CD4-positive, alpha-beta T cell (primary cell): ENCODE data around the gene ALAD. TPM values are rescaled to one million over a fixed set of nuclear protein-coding genes. Genes with fewer than 3 reads are reported as not detected.
A peak's percentile ranks its signal among the peaks of the same experiment; 100 is the strongest.

Source experiments
- ATAC-seq: fragments of 200-7000 bp; cut with Tn5 transposase; one replicate; pipeline ENCODE4 v1.10.0; 2022; ENCODE audit warnings: mild to moderate bottlenecking; ENCODE audit not compliant: poor library complexity
- CTCF ChIA-PET: fragments of 350-600 bp; sonication (Branson Sonifier 250); formaldehyde crosslinking; loops from one replicate; lab custom pipeline; 2021; ENCODE audit warnings: antibody characterized with exemption, inconsistent platforms; lab: Charles Lee
- POLR2A ChIA-PET: fragments of 350-600 bp; sonication (Branson Sonifier 250); formaldehyde crosslinking; loops from one replicate; lab custom pipeline; 2021; ENCODE audit warnings: antibody characterized with exemption, inconsistent platforms; lab: Charles Lee
- DNase-seq, 14 experiments: peaks; one replicate each; pipeline ENCODE4 v3.0.0-alpha.2; 2013 to 2020; ENCODE audit warnings: mixed read lengths in 2 of 14
- H3K27ac ChIP-seq, 2 donors: one replicate each; pipeline versions ENCODE4 v1.5.1 to v1.7.0; 2013; ENCODE audit warnings: low read length in 2 of 2, low read depth in 1 of 2, mild to moderate bottlenecking in 1 of 2
- H3K27me3 ChIP-seq, 2 experiments: 1 replicate in 1 of 2; 2 replicates in 1 of 2; pipeline versions ENCODE4 v1.6.1 to v1.7.0; 2013; ENCODE audit warnings: low read length in 2 of 2, control low read depth in 1 of 2, mild to moderate bottlenecking in 1 of 2, moderate library complexity in 1 of 2; ENCODE audit not compliant: insufficient read depth in 2 of 2, control insufficient read depth in 1 of 2
- H3K36me3 ChIP-seq: one replicate; pipeline ENCODE4 v1.6.1; 2013; ENCODE audit warnings: low read length, control low read depth; ENCODE audit not compliant: insufficient read depth
- H3K4me1 ChIP-seq: one replicate; pipeline ENCODE4 v1.6.1; 2013; ENCODE audit warnings: low read length, control low read depth; ENCODE audit not compliant: insufficient read depth
- H3K4me3 ChIP-seq: one replicate; pipeline ENCODE4 v1.5.1; 2013; ENCODE audit warnings: mild to moderate bottlenecking, low read length, moderate library complexity
- H3K9me3 ChIP-seq, 2 experiments: 1 replicate in 1 of 2; 2 replicates in 1 of 2; pipeline versions ENCODE4 v1.6.1 to v1.7.0; 2013; ENCODE audit warnings: low read length in 2 of 2, mild to moderate bottlenecking in 2 of 2, control low read depth in 1 of 2, moderate library complexity in 1 of 2; ENCODE audit not compliant: control insufficient read depth in 1 of 2, insufficient read depth in 1 of 2
- H3K27ac Mint-ChIP-seq: one replicate; pipeline ENCODE4 v1.8.0; 2020; ENCODE audit warnings: mixed read lengths
- H3K27me3 Mint-ChIP-seq: one replicate; pipeline ENCODE4 v1.8.0; 2021; ENCODE audit warnings: mixed read lengths
- H3K36me3 Mint-ChIP-seq: one replicate; pipeline ENCODE4 v1.8.0; 2021; ENCODE audit warnings: low read depth, mixed read lengths
- H3K4me1 Mint-ChIP-seq: one replicate; pipeline ENCODE4 v1.8.0; 2021; ENCODE audit warnings: low read depth, mixed read lengths
- H3K4me3 Mint-ChIP-seq: one replicate; pipeline ENCODE4 v1.8.0; 2020; ENCODE audit warnings: mild to moderate bottlenecking, mixed read lengths
- H3K9me3 Mint-ChIP-seq: one replicate; pipeline ENCODE4 v1.8.0; 2020; ENCODE audit warnings: mixed read lengths
- intact Hi-C, 2 experiments: fragments of 100-400 bp; cut with DNase I in 1 of 2; cut with micrococcal nuclease in 1 of 2; formaldehyde crosslinking; loops; one replicate each; pipeline versions ENCODE4 v1.15.1 to v1.9.0; 2023 to 2025; cut with DNase I, micrococcal nuclease
- total RNA-seq, 174 experiments: library from RNA in 2 of 174; stranded (reverse) in 2 of 174; gene quantifications; one replicate each; pipeline ENCODE4 v1.2.3 and lab custom pipeline; 2021 to 2026
- TF ChIP-seq, protein P1 (sequence below): fragments of 200-600 bp; IDR thresholded peaks from one replicate; pipeline ENCODE4 v1.8.0; 2022; ENCODE audit warnings: antibody characterized with exemption, mild to moderate bottlenecking

ALAD gene
- total RNA-seq, 2 experiments from 2014 or later, result 14.5 to 15.0 TPM

DNA sequence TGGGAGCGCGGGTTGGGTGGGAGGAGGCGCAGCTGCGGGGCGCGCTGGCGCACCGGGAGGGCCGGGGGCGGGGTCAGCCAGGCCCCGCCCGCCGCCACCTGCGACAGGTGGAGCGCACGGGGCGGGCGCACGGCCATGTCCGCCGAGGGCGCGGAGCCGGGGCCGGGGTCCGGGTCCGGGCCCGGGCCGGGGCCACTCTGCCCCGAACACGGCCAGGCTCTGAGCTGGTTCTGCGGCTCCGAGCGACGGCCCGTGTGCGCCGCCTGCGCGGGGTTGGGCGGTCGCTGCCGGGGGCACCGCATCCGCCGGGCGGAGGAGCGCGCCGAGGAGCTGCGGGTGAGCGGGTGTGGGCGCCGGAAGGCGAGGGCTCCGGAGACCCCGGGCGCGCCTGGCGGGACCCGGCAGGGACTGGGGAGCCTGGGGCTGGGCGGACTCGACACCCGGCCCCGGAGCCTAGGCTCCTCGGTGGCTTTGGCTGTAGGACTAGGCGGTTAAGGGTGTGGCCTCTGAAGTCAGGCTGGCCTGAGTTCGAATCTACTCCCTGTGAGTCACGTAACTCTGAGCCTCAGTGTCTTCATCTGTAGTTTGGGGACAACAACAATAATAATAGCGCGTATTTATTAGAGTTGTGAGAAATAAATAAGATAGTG, 51.5 kb downstream of the ALAD start, which contains the start of gene BSPRY:
Gene BSPRY, plus strand, starts transcription at position 97 of the 650 bp plus-strand sequence. Its CDS starts 39 bp downstream, at position 136.
- H3K27ac ChIP-seq, result no peak within 1 kb of the TSS
- peaks cover 13% of the 10 kb centered on the region for H3K4me1 Mint-ChIP-seq
- POLR2A ChIA-PET, result interaction anchor here (1.3 to 1.6 kb wide), 2 partner anchors 10 to 27 kb away, joined by 4 to 7 read pairs; partner anchors contain the start of genes HDHD3 and WDR31
- DNase-seq, result peak in 7 of 14 experiments; percentile 11 to 55 (median 34)
- peaks cover 53% of the 10 kb centered on the region for H3K27me3 Mint-ChIP-seq
- peaks cover 8 to 15% of the 10 kb centered on the region in 2 experiments for H3K27me3 ChIP-seq
- no peaks in the 10 kb centered on the region for H3K9me3 Mint-ChIP-seq
- no peak within 1 kb of the TSS for H3K27ac Mint-ChIP-seq
- peak within 1 kb of the TSS; percentile 81 for H3K4me3 Mint-ChIP-seq
- peak within 1 kb of the TSS; percentile 47 for H3K4me3 ChIP-seq
- H3K36me3 ChIP-seq, result no peaks in the 10 kb centered on the region
- intact Hi-C loops, result loop anchor here in 1 of 2 experiments (1.0 to 10.0 kb wide), 2 partner anchors 40 to 55 kb away; partner anchors contain the start of gene ALAD
- ATAC-seq, result peak; percentile 81
- CTCF ChIA-PET, result interaction anchor here (2.1 kb wide), 1 partner anchor 10 kb away, joined by 6 read pairs; the partner anchor contains the start of gene WDR31
- peaks cover 20% of the 10 kb centered on the region for H3K4me1 ChIP-seq
- H3K36me3 Mint-ChIP-seq, result no peaks in the 10 kb centered on the region
- no peaks in the 10 kb centered on the region for H3K9me3 ChIP-seq
- TF ChIP-seq, protein P1, sequence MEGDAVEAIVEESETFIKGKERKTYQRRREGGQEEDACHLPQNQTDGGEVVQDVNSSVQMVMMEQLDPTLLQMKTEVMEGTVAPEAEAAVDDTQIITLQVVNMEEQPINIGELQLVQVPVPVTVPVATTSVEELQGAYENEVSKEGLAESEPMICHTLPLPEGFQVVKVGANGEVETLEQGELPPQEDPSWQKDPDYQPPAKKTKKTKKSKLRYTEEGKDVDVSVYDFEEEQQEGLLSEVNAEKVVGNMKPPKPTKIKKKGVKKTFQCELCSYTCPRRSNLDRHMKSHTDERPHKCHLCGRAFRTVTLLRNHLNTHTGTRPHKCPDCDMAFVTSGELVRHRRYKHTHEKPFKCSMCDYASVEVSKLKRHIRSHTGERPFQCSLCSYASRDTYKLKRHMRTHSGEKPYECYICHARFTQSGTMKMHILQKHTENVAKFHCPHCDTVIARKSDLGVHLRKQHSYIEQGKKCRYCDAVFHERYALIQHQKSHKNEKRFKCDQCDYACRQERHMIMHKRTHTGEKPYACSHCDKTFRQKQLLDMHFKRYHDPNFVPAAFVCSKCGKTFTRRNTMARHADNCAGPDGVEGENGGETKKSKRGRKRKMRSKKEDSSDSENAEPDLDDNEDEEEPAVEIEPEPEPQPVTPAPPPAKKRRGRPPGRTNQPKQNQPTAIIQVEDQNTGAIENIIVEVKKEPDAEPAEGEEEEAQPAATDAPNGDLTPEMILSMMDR, result no peak

DNA sequence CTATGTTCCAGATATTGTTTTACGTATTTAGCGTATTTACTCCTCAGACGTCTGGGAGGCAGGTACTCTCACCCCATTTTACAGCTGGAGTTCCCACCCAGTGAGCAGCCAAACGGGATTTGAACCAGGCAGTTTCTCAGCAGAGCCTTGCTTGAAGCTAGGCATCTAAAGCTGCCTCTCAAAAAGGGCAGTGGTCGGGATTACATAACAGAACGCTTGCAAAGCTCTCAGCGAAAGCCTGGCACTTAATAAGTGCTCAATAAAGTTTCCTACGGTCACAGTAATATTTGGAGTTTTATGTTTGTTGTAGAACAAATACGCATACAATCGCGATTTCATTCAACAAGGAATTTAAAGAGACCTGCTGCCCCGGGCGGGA, 52.0 kb downstream of the ALAD start:
- TF ChIP-seq, protein P1, result no peak
- Histone ChIP-seq H3K9me3 (no peaks in the 10 kb centered on the region), H3K27ac (no peak overlapping the region), H3K27me3 (peaks cover 8 to 15% of the 10 kb centered on the region in 2 experiments), H3K4me3 (no peak overlapping the region), H3K36me3 (no peaks in the 10 kb centered on the region), H3K4me1 (peaks cover 20% of the 10 kb centered on the region)
- Mint-ChIP-seq H3K27ac (no peak overlapping the region), H3K4me1 (peaks cover 13% of the 10 kb centered on the region), H3K27me3 (peaks cover 51% of the 10 kb centered on the region), H3K4me3 (peak overlapping the region; percentile 81), H3K9me3 (no peaks in the 10 kb centered on the region), H3K36me3 (no peaks in the 10 kb centered on the region)
- DNase-seq, result no peak
- ChIA-PET CTCF (interaction anchor here (1.7 kb wide), 1 partner anchor 52 kb away, joined by 3 read pairs; the partner anchor contains the start of gene ALAD), POLR2A (interaction anchor here (1.6 kb wide), 1 partner anchor 9 kb away, joined by 7 read pairs; the partner anchor contains the start of gene WDR31)
- intact Hi-C loops, result loop anchor here in 1 of 2 experiments (1.0 to 10.0 kb wide), 2 partner anchors 40 to 56 kb away; partner anchors contain the start of gene ALAD
- no peak for ATAC-seq

DNA sequence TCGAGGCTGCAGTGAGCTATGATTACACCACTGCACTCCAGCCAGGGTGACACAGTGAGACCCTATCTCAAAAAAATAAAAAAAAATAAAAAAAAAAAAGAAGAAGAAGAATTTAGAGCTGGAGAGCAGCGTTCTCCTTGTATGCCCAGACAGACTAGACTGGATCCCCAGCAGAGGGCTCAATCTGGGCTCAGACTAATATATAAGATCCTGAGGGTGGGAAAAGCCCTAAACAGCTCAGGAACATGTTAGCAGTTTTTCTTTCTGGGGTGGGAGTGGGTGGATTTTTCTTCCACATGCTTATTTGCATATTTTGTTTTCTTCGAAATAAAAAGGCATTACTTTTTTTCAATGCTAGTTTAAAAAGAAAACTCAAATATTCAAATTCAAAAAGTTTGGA, 52.6 kb downstream of the ALAD start:
- ATAC-seq (no peak), DNase-seq (no peak)
- Mint-ChIP-seq H3K4me3 (peak overlapping the region; percentile 56), H3K27me3 (peaks cover 47% of the 10 kb centered on the region), H3K36me3 (no peaks in the 10 kb centered on the region), H3K27ac (no peak overlapping the region), H3K9me3 (no peaks in the 10 kb centered on the region), H3K4me1 (peaks cover 13% of the 10 kb centered on the region)
- Histone ChIP-seq H3K4me3 (no peak overlapping the region), H3K9me3 (no peaks in the 10 kb centered on the region), H3K4me1 (peaks cover 20% of the 10 kb centered on the region), H3K27ac (no peak overlapping the region), H3K27me3 (peaks cover 8 to 15% of the 10 kb centered on the region in 2 experiments), H3K36me3 (no peaks in the 10 kb centered on the region)
- CTCF ChIA-PET, result interaction anchor here (1.7 kb wide), 1 partner anchor 53 kb away, joined by 3 read pairs; the partner anchor contains the start of gene ALAD
- TF ChIP-seq, protein P1, result no peak
- POLR2A ChIA-PET, result interaction anchor here (1.6 kb wide), 1 partner anchor 9 kb away, joined by 7 read pairs; the partner anchor contains the start of gene WDR31
- intact Hi-C loops, result loop anchor here in 1 of 2 experiments (10.0 kb wide), 1 partner anchor 56 kb away; the partner anchor contains the start of gene ALAD
